Embryonic facial prominence (tissue), 1 donor: Measurements from ENCODE around the gene PSPC1.

Experiments
- DNase-seq: peaks from one replicate; pipeline ENCODE4 v3.0.0-alpha.2; 2016; ENCODE audit errors: extremely low spot score

PSPC1 gene

GRCh38 chr13:19673473-19674430, 109.0 kb downstream of the PSPC1 start:
- no peak for DNase-seq

DNA sequence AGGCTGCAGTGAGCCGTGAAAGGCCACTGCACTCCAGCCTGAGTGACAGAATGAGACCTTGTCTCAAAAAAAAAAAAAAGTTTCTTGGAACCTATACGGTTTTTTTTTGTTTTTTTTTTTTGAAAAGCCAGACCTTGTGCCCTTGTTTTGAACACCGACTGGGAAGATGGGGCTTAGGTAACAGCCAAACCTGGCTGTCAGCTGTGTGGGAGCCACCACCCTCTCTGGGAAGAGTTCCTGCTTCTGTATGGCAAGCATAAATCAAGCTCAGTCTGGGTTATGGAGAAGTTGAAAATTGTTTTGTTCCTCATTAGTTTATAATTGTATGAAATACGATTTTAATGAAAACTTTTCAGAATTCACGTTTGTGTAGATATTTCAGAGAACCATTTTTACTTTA, 109.8 kb downstream of the PSPC1 start:
- no peak for DNase-seq

DNA sequence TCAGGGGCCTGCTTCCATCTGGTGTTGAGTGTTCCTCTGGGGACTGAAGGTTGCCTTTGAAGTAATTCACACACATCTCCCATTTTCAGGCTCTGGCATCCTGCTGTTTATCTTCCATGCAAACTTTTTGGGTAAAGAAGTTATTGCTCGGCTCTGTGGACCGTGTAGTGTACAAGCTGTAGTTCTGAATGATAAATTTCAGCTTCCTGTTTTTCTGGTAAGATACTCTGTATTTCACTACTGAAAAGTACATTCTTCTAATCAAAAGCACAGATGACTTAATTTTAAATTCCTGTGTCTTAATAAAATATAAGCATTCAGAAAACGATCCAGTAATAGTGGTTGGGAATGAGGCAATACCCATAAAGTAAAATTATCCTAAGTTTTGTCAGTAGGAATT, 112.6 kb downstream of the PSPC1 start:
- DNase-seq, result no peak

DNA sequence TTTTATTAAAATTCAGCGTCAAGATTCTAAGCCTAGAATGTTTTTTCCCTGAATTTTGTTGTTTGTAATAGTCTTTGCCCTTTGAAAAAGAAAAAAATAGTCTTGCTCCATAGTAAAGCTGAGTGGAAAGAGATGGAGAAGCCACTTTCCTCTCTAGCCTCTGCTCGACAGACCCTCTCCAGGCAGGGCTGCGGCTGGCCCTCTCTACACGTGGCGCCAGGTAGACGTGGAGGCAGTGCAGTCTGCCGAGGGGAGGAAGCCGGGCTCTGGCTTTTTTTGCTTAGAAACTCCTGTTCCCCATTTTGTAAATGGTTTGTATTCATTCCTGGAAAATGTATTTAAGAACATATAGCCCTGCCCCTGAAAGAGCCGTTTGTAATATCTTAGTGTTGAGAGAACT, 114.0 kb downstream of the PSPC1 start:
- DNase-seq, result no peak

DNA sequence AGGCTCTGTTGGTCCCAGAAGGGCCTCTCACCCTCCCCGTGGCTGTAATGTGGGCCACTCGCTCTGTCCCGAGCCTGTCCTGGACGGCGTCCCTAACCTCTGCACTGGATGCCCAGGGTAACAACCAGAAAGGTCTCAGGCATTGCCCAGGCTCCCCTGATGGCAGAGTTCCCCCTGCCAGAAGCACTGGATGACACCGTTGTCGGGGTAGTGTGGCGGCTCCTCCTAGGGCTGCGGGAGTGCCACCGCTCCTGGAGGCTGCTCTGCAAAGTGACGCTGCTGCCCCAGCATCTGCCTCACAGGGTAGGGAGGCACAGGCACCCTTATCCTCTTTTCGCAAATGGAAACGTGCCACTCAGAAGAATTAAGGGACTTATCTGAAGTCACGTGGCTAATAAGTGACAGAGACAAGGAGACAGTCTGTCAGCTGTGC, 117.3 kb downstream of the PSPC1 start:
- no peak for DNase-seq

DNA sequence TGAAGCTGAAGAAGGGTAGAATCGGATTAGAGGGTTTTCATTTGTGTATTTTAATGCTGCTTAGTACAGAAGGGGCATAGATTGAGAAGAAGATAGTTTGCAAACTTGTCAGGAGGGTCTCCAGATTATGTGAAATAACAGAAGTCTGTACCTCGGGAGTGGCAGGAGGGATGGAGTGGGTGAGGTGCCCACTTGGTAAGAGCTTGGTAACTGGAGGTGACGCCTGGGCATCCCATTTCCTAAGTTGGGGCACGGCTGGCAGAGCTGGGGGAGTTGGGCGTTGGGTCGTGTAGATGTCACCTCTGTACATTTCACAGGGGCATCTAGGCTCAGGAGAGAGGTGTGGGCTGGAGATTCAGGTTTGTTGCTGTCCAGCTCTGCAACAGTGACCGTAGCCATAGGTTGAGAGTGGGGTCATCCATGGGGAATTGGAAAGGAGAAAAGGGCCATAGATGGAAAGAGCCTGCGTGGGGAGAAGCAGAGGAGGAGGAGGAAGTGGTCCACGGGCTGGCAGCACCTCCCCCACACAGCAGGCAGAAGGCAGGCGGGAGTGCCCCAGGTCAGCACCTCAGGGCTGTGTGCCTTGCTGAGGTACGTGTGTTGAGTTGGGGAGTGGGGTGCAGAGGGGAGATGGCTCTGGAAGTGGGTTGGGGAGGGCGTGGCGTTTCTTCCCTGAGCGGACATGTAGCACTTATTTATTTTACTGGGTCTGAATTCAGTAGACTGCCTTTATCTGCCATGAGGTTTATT, 118.1 kb downstream of the PSPC1 start:
- no peak for DNase-seq

- no peak for DNase-seq
These were observed 119.2 kb downstream of the PSPC1 start for GRCh38 chr13:19663416-19663979.

GRCh38 chr13:19661561-19661960, 121.2 kb downstream of the PSPC1 start:
- DNase-seq, result no peak

DNA sequence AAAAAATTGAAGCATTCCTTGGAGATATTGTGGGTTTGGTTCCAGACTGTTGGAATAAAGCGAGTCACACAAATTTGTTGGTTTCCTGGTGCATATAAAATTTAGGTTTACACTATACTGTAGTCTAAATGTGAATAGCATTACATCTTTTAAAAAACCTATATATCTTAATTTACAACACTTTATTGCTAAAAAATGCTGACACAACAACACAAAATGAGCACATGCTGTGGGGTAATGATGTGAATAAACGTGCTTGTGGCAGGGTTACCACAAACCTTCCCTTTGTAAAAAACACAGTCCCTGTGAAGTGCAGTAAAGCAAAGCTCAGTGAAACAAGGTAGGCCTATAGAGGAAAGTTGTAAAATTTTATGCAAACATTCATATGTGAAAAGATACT, 121.6 kb downstream of the PSPC1 start:
- DNase-seq, result no peak

DNA sequence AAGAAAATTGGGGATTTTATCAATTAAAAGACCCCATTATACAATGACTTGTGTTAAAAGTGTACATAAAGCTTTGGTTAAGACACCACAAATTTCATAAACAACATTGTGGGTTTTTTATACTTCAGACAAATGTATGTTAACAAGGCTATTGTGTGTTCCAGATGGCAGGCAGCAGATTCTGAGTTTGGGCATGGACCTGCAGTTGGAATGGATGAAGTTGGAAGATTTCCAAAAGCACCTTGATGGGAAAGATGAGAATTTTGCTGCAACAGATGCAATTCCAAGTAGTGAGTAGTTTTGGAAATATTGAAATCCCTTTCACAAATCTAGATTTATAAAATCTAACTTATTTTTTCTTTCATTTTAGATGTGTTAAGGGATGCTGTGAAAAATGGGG, 123.9 kb downstream of the PSPC1 start:
- DNase-seq, result no peak

GRCh38 chr13:19657872-19658591, 124.7 kb downstream of the PSPC1 start:
- no peak for DNase-seq
